GM18519 (cell line): ENCODE data around the gene AMFR.

ENCODE experiments used
- ATAC-seq: cut with Tn5 transposase; IDR thresholded peaks from one replicate; pipeline ENCODE4 v1.9.1; 2021; ENCODE audit warnings: mild to moderate bottlenecking, moderate library complexity; ENCODE audit not compliant: unreplicated experiment, low FRiP score

AMFR gene

DNA sequence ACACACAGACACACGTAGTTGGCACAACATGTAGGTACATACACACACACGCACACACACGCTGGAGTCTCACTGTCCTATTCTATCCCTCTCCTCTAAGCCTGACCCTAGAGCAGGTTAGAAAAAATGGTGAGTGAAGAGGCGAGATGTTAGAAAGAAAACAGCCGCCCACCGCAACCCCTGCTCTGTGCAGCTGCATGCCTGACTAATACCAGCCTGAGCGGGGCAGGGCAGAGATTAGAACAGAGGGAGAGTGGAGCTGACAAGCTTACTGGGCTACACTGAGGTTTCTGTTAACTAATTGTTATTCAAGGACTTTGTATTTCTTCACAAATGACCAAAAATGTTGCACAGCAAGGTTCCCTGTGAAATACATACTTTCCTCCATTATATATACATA, 59.8 kb downstream of the AMFR start:
- ATAC-seq, result no peak

GRCh38 chr16:56364865-56365264, 60.5 kb downstream of the AMFR start:
- no peak for ATAC-seq

DNA sequence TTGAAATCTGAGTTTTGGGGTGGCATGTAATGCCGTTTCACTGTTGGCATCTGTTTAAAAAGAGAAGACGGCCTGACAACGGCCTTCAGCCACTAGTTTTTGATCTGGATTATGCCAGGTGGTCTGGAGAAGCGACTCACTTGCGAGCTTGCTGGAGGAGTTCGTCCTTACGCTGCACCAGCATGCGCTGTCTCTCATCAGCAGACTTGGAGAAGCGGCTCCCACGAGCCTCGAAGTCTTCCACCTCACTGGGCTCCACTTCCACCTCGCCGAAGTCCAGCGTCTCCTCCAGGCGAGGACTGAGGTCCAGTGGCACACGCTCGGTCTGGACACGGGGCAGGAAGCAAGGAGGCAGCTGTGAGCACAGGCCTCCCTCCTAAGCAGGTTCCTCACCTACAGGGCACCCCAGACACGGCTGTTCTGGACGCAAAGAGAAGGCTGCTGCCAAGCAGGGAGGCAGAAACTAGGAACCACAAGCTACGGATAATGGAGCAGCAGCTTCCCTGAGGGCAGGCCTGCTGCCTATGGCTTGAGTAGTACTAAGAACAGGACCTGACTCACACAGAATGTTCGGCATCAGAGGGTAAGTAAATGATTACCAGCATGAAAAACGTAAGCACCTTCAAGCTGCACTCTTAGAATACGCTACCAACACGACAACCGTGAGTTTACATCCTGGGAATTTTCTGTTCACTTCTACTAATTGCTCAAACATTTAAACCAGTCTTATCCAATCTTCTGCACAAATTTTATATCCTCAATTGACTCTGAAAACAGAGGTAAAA, 61.4 kb downstream of the AMFR start:
- ATAC-seq, result no peak

GRCh38 chr16:56363181-56363716, 62.1 kb downstream of the AMFR start:
- ATAC-seq, result no peak

GRCh38 chr16:56362706-56363105, 62.6 kb downstream of the AMFR start:
- no peak for ATAC-seq

DNA sequence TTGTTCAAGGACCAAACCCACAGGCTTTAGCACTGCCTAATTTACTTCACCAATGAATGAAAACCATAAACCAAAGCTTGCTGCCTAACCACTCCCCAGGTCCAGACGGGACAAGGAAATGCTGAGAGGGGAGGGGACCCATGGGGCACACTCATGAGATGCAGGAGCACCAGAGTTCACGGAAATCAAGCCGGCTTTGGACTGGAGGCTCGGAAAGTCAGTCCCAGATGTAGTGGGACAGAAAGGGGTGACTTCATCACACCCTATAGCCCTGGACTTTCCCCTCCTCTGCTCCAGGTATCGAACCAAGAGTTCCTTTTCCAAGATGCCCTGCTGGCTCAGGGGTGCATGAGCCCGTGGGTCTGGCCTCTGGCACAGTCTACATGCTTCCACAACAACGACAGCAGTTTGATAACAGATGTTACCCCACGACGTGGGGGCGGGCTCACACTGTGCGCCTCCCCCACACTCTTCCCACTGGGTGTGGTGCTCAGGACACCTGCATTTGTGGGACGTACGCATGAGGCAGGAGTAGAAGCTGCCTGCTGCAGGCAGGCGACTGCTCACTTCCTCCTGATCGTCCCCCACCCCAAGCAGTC, 63.2 kb downstream of the AMFR start:
- ATAC-seq, result no peak

DNA sequence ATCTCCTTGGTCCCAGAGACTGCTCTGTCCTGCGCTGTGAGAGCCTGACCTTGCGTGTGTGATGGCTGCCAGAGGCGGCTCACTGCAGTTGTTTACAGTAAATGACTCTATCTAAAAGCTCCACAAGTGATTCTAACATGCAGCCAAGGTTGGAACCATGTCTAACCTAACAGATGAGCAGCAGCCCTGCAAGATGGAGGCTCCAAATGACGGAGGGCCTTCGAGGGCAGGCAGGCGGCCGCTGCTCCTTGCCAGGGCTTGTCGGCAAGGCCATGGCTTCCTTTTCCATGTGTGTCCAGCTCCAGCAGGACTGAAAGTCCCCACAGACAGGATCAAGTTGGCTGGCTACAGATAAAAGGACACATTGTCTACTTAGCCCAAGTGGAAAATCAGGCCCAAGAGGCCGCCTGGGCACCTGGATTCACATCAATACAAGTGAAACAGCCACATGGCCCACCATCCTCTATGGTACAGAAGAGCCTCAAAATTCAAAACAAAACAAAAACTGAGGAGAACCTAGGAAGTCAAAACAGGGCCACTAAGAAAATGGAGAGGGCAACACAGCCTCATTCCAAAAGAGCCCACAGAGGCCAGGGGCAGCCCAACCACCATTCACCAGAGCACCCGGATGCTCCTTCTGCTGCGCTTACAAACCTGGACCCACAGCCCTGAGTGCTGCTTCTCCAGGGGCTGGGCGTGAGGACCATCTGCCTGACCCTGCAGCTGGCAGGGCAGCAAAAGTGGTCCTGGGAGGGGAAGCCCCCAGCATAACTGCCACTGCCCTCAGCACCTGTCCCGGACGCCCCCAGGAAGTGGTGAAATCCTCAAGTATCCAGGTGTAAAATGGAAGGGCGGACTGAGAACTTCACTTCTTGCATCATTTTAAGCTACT, 65.0 kb downstream of the AMFR start:
- no peak for ATAC-seq

DNA sequence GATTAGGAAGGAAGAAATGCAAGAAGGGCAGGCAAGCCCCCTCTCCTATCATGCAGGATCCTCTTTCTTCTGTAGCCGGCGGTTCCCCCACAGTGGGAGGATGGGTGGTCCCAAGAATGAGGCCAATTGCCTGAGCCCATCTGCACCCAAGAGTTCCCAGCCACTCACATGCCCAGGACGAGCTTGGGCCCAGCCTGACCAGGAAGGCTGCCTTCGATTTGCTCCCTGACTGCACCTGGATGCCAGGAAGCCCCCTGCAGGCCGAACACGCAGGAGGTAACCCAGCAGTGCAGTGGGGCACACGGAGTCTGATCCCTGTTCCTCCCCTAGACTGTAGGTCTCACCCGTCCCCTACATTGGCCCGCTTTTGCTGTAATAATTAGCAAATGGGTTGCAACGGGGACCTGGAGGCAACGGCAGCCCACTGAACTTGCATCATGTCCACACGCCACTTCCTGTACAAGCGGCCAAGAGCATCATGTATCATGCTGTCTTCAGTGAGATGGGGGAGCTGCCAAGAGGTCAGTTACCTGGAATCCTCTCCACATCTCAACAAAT, 67.5 kb downstream of the AMFR start:
- no peak for ATAC-seq

DNA sequence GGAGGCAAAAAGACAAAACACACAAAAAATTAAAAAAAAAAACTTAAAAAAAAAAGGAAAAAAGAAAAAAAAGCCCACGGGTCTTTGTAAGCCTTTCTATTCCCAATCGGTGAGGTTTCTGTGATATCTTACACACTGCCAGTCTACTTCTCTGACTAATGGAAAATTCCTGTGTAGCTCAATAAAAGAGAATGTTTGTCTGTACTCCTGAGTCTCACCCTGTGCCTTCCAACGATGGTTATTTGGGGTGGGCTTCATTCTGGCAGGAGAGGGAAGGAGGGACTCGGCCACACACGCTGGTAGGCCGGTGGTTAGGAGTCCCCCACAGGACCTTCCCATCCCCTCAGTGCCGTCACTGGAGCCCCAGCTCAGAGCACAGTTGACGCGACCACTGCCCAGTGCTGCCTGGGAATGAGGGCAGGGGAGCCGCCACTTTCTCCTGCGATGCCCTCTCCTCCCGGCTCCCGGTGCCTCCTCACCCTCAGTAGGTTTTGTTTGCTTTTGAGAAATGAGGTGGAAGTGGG, 68.0 kb downstream of the AMFR start:
- ATAC-seq, result no peak

DNA sequence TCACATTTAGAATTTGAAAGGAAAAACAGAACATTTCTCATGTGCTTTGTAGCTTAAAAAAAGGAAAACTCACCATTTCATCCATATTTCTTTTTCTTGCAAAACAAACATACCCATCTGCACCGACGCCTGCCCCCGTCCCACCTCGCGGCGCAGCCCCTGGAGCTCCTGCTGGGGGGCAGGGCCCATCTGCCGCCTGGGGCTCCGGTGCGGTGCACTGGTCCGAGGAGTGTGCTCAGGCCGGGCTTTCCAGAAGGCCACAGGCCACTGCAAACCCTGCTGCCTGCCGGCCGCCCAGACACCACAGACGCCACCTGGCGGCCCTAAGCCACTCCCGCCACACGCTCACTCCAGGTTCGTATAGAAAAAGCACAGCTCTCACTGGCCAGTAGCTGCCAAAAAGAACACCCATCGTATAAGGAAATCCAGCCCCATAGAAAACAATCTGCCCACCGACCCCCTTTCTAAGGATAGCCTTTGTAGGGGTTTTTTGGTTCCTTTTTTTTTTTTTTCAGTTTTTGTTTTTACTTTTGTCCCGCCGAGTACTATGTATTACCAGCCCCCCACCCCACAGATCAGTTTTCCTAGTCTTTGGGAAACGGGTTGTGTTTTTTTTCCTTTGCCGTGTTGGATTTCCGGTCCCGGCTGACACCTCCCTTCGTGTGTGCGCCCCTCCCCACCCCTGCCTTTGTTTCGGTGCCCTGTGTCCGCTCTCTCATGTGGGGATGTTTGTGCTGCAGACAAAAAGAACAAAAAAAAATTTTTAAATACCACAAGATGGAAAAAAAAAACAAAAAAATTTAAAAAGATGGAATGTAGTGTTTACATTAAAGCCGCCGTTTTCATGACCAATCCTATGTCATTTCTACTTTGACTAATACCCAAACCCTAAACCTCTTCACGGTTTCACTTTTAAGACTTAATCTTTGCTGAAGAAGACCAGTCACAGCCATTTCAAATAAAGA, 68.8 kb downstream of the AMFR start:
- peak; percentile 91 for ATAC-seq

GRCh38 chr16:56355786-56356275, 69.5 kb downstream of the AMFR start:
- no peak for ATAC-seq

DNA sequence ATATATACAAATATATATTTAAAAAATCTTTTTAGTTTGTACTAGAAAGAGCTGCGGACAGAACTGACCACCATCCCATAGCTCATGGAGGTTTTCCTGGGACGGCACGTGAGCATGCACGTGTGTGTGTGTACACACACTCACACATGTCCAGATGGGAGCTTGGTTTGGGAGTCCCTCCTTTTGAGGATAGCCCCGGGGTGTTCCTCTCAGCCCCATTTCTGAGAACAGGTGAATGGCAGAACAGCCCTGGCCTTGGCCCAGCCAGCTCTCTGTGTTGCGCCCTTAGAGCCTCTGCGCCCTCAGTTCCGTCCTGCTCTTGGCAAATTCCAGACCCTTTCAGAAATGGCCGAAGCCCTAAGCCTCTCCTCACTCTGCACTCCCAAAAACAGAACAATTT, 70.1 kb downstream of the AMFR start:
- no peak for ATAC-seq

DNA sequence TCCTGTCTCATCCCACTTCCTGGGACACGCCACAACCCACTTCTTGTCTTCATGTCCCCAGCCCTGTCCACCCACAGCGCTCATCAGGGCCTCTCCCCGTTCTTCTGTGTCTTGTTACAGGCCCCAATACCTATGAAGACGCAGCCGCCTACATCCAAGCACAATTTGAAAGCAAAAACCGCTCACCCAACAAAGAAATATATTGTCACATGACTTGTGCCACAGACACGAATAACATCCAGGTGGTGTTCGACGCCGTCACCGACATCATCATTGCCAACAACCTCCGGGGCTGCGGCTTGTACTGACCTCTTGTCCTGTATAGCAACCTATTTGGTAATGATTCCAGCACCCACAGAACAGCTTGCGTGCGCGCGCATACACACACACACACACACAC, 70.6 kb downstream of the AMFR start:
- ATAC-seq, result no peak

DNA sequence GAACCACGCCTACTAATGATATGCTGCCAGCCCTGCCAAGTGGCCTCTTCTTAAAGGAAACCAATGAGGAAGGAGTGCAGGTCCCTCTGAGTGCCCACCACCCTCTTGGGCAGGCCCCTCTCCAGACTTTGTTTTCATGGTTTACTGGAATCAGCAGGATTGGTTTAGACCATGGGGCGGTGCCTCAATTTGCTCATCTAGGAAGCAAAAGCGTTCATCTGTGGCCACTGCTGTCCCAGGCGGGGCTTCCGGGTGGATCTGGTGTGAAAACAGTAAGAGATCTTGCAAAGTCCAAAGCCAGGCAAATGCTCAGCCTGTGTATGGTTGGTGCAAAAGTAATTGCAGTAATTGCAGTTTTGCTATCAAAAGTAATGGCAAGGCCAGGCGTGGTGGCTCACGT, 71.3 kb downstream of the AMFR start:
- ATAC-seq, result no peak

- no peak for ATAC-seq
Observed at GRCh38 chr16:56353054-56353921, 72.1 kb downstream of the AMFR start.

DNA sequence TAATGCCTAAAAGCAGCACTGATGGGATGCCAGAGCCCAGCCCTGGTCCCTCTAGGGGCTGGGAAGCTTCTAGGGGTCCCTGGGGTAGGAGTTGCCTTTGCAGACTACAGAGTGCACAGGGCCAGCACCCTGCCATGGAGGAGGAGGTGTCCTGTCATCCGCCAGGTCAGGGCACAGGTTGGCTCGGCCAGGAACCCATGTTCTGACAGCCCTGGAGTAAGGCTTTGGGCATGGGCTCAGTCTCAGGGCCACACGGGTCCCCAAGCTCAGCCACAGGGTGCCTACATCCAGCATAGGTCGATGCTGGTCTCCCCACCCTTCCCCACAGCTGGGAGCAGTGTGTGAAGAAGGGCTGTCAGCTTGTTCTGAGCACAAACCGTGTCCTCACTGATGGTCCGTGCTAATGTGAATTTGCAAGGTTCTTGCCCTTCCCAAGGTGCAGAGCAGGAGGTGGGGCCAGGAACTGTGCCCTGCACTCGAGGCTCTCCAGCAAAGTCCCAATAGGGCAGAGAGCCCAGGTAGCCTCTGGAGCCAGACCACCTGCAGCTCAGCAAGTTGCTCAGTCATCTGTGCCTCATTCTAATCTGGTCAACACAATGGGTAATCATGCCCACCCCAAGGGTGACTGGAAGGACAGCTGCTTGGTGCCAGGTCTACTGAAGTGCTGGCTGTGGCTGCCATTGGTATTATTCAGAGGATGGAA, 72.8 kb downstream of the AMFR start:
- ATAC-seq, result no peak

DNA sequence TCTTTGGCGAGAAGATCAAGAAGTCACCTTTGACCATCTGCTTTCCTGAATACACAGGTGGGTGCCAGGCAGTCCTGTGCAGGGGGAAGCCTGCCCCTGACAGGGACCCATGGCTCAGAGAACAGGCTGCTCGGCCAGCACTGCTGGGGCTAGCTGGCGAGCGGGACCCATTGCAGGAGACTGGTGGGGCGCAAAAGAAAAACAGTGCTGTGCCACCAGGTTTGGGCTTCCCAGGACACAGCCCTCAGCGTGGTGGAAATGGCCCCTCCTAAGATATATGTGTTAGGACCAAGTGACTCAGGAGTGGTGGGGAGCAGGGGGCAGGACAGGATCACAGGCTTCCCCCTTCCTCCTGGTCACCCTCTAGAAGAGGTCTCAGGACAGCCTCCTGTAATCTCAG, 73.9 kb downstream of the AMFR start:
- ATAC-seq, result no peak
